K562 (cell line): ENCODE data around the gene DTX4. TPM values are rescaled to one million over a fixed set of nuclear protein-coding genes. Genes with fewer than 3 reads are reported as not detected.

ENCODE experiments used
- ATAC-seq: fragments of 200-7000 bp; cut with Tn5 transposase; 3 replicates; pipeline ENCODE4 v1.9.1; 2020; ENCODE audit warnings: moderate library complexity
- BruUV-seq: library from RNA; stranded (reverse); fragments of 400-500 nt; replicated peaks from 2 replicates; lab custom pipeline; 2021; lab: Mats Ljungman, UMichigan
- CTCF ChIA-PET: fragments of 300-600 bp; formaldehyde crosslinking; extraction: SDS; loops from one replicate; lab custom pipeline; 2021; ENCODE audit warnings: low intra/inter-chr PET ratio; lab: Yijun Ruan, JAX
- POLR2A ChIA-PET: fragments of 300-600, 350-650 bp; sonication (Branson Sonifier 250); formaldehyde crosslinking; extraction: SDS; loops from one replicate; lab custom pipeline; 2021; ENCODE audit warnings: antibody characterized with exemption, inconsistent platforms; lab: Yijun Ruan, JAX
- DNase-seq, 4 experiments: peaks; one replicate each; pipeline versions ENCODE4 v3.0.0 to v3.0.0-alpha.2; 2011 to 2018; ENCODE audit warnings: low spot score in 3 of 4, mixed read lengths in 3 of 4; ENCODE audit errors: extremely low read depth in 1 of 4
- FAIRE-seq: peaks from 2 replicates; lab custom pipeline; 2011; peaks lifted over from hg19 to GRCh38; lab: Jason Lieb, UNC
- H2AFZ ChIP-seq: 2 replicates; pipeline ENCODE4 v1.6.0; 2011; ENCODE audit warnings: low read depth, low read length, control low read depth, inconsistent platforms
- H3K27ac ChIP-seq: fragments of 200-600 bp; 3 replicates; pipeline ENCODE4 v1.8.0; 2011; ENCODE audit warnings: low read depth, mild to moderate bottlenecking, control low read depth, inconsistent platforms, low read length, moderate library complexity, mixed read lengths; ENCODE audit errors: extremely low read depth
- H3K27me3 ChIP-seq, 2 experiments: fragments of 300-600 bp in 1 of 2; 2 replicates in 1 of 2; 3 replicates in 1 of 2; pipeline versions ENCODE4 v1.6.0 to v1.8.0; 2011; ENCODE audit warnings: inconsistent platforms in 2 of 2, low read length in 2 of 2, mild to moderate bottlenecking in 1 of 2, mixed read lengths in 1 of 2, moderate library complexity in 1 of 2; ENCODE audit not compliant: control insufficient read depth in 2 of 2, insufficient read depth in 2 of 2
- H3K36me3 ChIP-seq: fragments of 300-600 bp; 3 replicates; pipeline ENCODE4 v1.8.0; 2011; ENCODE audit warnings: mild to moderate bottlenecking, low read length, inconsistent platforms; ENCODE audit not compliant: control insufficient read depth, insufficient read depth
- H3K4me1 ChIP-seq, 2 experiments: fragments of 200-600 bp in 1 of 2; replicated peaks in 1 of 2; 2 replicates in 1 of 2; 3 replicates in 1 of 2; pipeline versions ENCODE4 v1.5.1 to v1.8.0; 2011; ENCODE audit warnings: inconsistent platforms in 2 of 2, low read length in 2 of 2, mild to moderate bottlenecking in 1 of 2, mixed read lengths in 1 of 2, moderate library complexity in 1 of 2; ENCODE audit not compliant: control insufficient read depth in 2 of 2, insufficient read depth in 2 of 2
- H3K4me2 ChIP-seq: 2 replicates; pipeline ENCODE4 v1.6.1; 2011; ENCODE audit warnings: low read length, control low read depth, inconsistent platforms, mixed read lengths; ENCODE audit not compliant: insufficient read depth
- H3K4me3 ChIP-seq: fragments of 200-600 bp; sonication (generic), shearing (Covaris generic); 2 replicates; pipeline ENCODE4 v1.5.1; 2016; ENCODE audit warnings: control low read depth, inconsistent platforms
- H3K79me2 ChIP-seq: fragments of 200-600 bp; 3 replicates; pipeline ENCODE4 v1.8.0; 2011; ENCODE audit warnings: low read length, inconsistent platforms; ENCODE audit not compliant: control insufficient read depth, insufficient read depth
- H3K9ac ChIP-seq, 2 experiments: 2 replicates each; pipeline versions ENCODE4 v1.6.0 to v1.6.1; 2011; ENCODE audit warnings: low read depth in 2 of 2, low read length in 2 of 2, control low read depth in 1 of 2, inconsistent platforms in 1 of 2, mild to moderate bottlenecking in 1 of 2, mixed read lengths in 1 of 2; ENCODE audit not compliant: insufficient read depth in 1 of 2
- H3K9me1 ChIP-seq: one replicate; pipeline ENCODE4 v1.6.0; 2011; ENCODE audit warnings: inconsistent platforms, mild to moderate bottlenecking, low read length, moderate library complexity; ENCODE audit not compliant: control insufficient read depth, insufficient read depth
- H3K9me3 ChIP-seq: replicated peaks from 2 replicates; pipeline ENCODE4 v1.5.1; 2011; ENCODE audit warnings: low read depth, low read length, inconsistent platforms; ENCODE audit not compliant: control insufficient read depth, insufficient read depth
- H4K20me1 ChIP-seq: replicated peaks from 2 replicates; pipeline ENCODE4 v1.6.1; 2011; ENCODE audit warnings: low read length, inconsistent platforms, mixed read lengths; ENCODE audit not compliant: control insufficient read depth, insufficient read depth
- ARHGAP35 ChIP-seq: fragments of 450-650 bp; IDR thresholded peaks from 2 replicates; pipeline ENCODE4 v1.6.1; 2018; ENCODE audit not compliant: partially characterized antibody
- DLX4 ChIP-seq: fragments of 250-450 bp; sonication (Bioruptor Pico); IDR thresholded peaks from 2 replicates; pipeline ENCODE4 v1.6.1; 2021; ENCODE audit warnings: mild to moderate bottlenecking
- EGR1 ChIP-seq: fragments of 450-650 bp; conservative IDR thresholded peaks from 2 replicates; pipeline ENCODE4 v1.6.1; 2017; ENCODE audit warnings: mild to moderate bottlenecking
- MECOM ChIP-seq: fragments of 250-450 bp; sonication (Bioruptor Pico); IDR thresholded peaks from 2 replicates; pipeline ENCODE4 v1.8.0; 2022; ENCODE audit warnings: inconsistent platforms
- ZBTB11 ChIP-seq, 3 experiments: fragments of 200-800 bp in 1 of 3; fragments of 250-450 bp in 1 of 3; fragments of 450-650 bp in 1 of 3; sonication (Bioruptor Pico) in 1 of 3; sonication (Bioruptor generic) in 1 of 3; formaldehyde crosslinking in 1 of 3; IDR thresholded peaks; 2 replicates each; pipeline versions ENCODE4 v1.6.1 to v1.8.0; 2016 to 2022; ENCODE audit warnings: mild to moderate bottlenecking in 2 of 3, missing genetic modification characterization in 2 of 3, missing compliant biosample characterization in 1 of 3, moderate library complexity in 1 of 3
- ZNF436 ChIP-seq: fragments of 250-450, 450-650 bp; sonication (Bioruptor Pico); formaldehyde crosslinking; IDR thresholded peaks from 2 replicates; pipeline ENCODE4 v1.7.0; 2020; ENCODE audit warnings: mild to moderate bottlenecking
- ZNF655 ChIP-seq: fragments of 250-450 bp; sonication (Bioruptor Pico); IDR thresholded peaks from 2 replicates; pipeline ENCODE4 v1.5.0; 2021
- ZNF76 ChIP-seq: fragments of 250-450 bp; sonication (Bioruptor Pico); IDR thresholded peaks from 2 replicates; pipeline ENCODE4 v1.4.0; 2020; ENCODE audit warnings: mild to moderate bottlenecking, moderate library complexity, borderline replicate concordance
- WGBS: fragments of 100-300 bp; shearing (Covaris generic); methylation state at CpG from one replicate; pipeline ENCODE4 v1.1.6; 2016; ENCODE audit warnings: low coverage, mixed read lengths; ENCODE audit not compliant: insufficient coverage; ENCODE audit errors: missing lambda C conversion rate; 5-methylcytosine and 5-hydroxymethylcytosine counted together
- in situ Hi-C: fragments of 300-500 bp; cut with MboI; formaldehyde crosslinking; loops from 4 replicates; pipeline ENCODE4 v1.15.0; 2018; ENCODE audit warnings: inconsistent platforms, mixed read lengths
- intact Hi-C: fragments of 100-400 bp; cut with micrococcal nuclease; formaldehyde crosslinking; loops from 2 replicates; pipeline ENCODE4 v1.14.2; 2022
- polyA plus RNA-seq, 8 experiments: library from polyadenylated mRNA; depleted of rRNA in 4 of 8; stranded (reverse) in 5 of 8; unstranded in 3 of 8; fragments of >200 nt; fragmentation: Nextera tagmentation in 2 of 8; fragmentation: Illumina TruSeq in 1 of 8; extraction: Ambion mirVana in 2 of 8; extraction: Trizol in 1 of 8; gene quantifications; 2 replicates each; pipeline versions ENCODE4 v1.2.1 to v1.2.3, GENCODE V29; 2011 to 2014; ENCODE audit warnings: inconsistent platforms in 1 of 8, missing spikeins in 1 of 8
- total RNA-seq, 7 experiments: library from RNA; depleted of rRNA in 6 of 7; stranded (reverse); fragments of >200 nt in 6 of 7; fragmentation: Illumina TruSeq in 2 of 7; extraction: Trizol in 2 of 7; gene quantifications; 2 replicates each; pipeline versions ENCODE4 v1.2.1 to v1.2.3, GENCODE V29; 2011 to 2021; ENCODE audit warnings: low replicate concordance in 1 of 7

Gene DTX4
- total and polyA plus RNA-seq, 9 of the 15 experiments (the other 6 are each of a cell fraction or from before 2014, with no cell fraction given): 0.03 to 0.47 (median 0.04) TPM; not detected in 4

- TF ChIP-seq ZNF655 (CRISPR knock-in tag): no peak
- no peak for TF ChIP-seq ZNF436 (CRISPR knock-in tag)
- no peak for TF ChIP-seq DLX4
- no peak for TF ChIP-seq EGR1
These were observed 26.8 kb downstream of the DTX4 start (continued) for GRCh38 chr11:59198726-59199125.

DNA sequence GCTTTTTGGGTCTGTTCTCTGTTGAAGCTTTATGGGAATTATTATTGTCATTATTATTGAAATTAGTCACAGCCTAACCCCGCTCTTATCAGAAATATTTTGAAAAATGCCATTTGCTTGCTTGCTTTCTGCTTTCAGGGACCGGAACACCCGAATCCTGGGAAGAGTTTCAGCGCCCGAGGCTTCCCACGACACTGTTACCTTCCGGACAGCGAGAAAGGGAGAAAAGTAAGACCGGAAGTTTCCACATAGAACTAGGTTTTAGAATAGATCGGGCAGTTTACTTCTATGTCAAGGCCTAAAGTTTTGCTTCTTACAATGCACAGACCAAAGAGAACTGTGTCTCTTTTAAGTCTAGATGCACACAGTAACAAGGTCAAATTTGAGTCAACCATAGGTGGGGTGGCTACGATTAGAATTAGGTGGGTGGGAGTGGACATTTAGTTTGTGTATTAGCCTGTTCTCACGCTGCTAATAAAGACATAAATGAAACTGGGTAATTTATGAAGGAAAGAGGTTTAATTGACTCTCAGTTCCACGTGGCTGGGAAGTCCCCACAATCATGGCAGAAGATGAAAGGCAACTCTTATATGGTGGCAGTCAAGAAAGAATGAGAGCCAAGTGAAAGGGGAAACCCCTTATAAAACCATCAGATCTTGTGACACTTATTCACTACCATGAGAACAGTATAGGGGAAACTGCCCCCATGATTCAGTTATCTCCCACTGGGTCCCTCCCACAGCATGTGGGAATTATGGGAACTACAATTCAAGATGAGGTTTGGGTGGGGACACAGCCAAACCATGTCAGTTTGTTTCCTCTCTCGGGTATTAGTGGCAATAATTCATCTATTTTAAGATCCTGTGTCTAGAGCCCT is 27.9 kb downstream of the DTX4 start:
- in situ Hi-C loops (loop anchor here (25.0 kb wide), 1 partner anchor 488 kb away; no protein-coding TSS in a partner anchor), intact Hi-C loops (no loop called here)
- ChIA-PET POLR2A (interaction anchor here (0.9 kb wide), 1 partner anchor 15 kb away, joined by 3 read pairs; no protein-coding TSS in a partner anchor), CTCF (no interaction called here)
- Histone ChIP-seq H4K20me1 (no peaks in the 10 kb centered on the region), H3K27me3 (peaks cover 10 to 18% of the 10 kb centered on the region in 2 experiments), H3K9ac (no peak overlapping the region), H3K9me1 (no peaks in the 10 kb centered on the region), H2AFZ (peak overlapping the region; percentile 30; the same call in 1 of the 2 replicates), H3K4me1 (peaks cover 0 to 2% of the 10 kb centered on the region in 2 experiments; a peak in 1 of 5 replicates), H3K9me3 (no peaks in the 10 kb centered on the region), H3K36me3 (no peaks in the 10 kb centered on the region), H3K4me2 (no peak overlapping the region; the same call in 1 of the 2 replicates), H3K27ac (no peak overlapping the region), H3K79me2 (no peaks in the 10 kb centered on the region), H3K4me3 (no peak overlapping the region)
- no peak for DNase-seq
- FAIRE-seq: no peak
- ATAC-seq: no peak
- 3% methylated on average over 14 of the region's 14 CpGs for WGBS
- no TSS peak for BruUV-seq
- TF ChIP-seq MECOM (no peak), ZNF76 (no peak), ARHGAP35 (no peak), ZBTB11 (CRISPR knock-in tag; IDR thresholded peaks at IDR 0.05) (peak in 1 of 3 experiments; percentile 79; a peak in 2 of 6 replicates)
